GM12891 (cell line): ENCODE results near the gene AKAP5.

Experiments
- POLR2A ChIP-seq: IDR thresholded peaks from 2 replicates; pipeline ENCODE4 v1.6.1; 2011; ENCODE audit warnings: low read depth, low read length, control low read depth
- POU2F2 ChIP-seq: IDR thresholded peaks from 2 replicates; pipeline ENCODE4 v1.6.1; 2011; ENCODE audit warnings: low read depth, mild to moderate bottlenecking, control low read depth, low read length, moderate library complexity
- TAF1 ChIP-seq: IDR thresholded peaks from 2 replicates; pipeline ENCODE4 v1.6.1; 2011; ENCODE audit warnings: low read depth, low read length, control low read depth

DNA sequence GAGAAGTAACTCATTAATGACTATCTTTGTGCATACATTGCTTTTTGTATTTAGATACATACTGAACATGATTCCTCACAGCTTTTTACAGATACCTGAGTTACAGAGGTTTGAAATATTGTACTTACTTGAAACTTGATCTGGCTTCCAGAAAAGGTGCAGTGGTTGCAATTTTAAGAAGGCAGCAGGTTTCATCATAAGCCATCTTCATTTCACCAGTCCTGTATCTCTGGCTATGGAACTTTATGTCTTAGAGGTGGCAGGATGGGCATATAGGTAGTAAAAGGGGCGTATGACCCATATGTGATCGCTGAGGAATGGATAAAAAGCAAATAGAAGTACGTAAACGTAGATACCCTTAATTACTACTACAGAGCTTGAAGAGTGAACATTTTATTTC, 52.9 kb downstream of the AKAP5 start:
- TF ChIP-seq POLR2A = no peak
- TF ChIP-seq TAF1 = no peak
- TF ChIP-seq POU2F2 = no peak
